NCI-H187 (cell line): Measurements from ENCODE around the gene NAT9.

Experiments
- DNase-seq, 2 experiments: peaks; one replicate each; lab custom pipeline; 2025; lab: John Stamatoyannopoulos, UW

NAT9 gene

GRCh38 chr17:74805591-74805991, 29.4 kb upstream of the NAT9 start:
- no peak for DNase-seq

DNA sequence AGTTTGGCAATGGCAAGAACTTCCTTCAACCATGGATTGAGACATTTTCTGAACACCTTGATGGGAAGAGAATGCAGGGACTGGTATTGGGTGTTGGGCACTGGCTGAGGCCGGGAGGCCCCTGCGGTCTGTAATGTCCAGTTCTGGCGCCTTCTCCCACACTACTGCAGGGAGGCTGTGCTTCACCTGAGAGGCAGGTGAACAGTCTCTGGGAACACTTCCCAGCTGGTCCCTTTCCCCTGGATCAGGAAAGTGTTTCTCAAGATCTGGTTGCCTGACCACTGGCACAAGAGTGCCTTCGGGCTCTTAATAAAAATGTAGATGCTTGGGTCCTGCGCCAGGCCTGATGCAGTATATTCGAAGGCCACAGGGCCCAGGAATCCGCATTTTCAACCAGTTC, 28.5 kb upstream of the NAT9 start:
- DNase-seq = no peak

DNA sequence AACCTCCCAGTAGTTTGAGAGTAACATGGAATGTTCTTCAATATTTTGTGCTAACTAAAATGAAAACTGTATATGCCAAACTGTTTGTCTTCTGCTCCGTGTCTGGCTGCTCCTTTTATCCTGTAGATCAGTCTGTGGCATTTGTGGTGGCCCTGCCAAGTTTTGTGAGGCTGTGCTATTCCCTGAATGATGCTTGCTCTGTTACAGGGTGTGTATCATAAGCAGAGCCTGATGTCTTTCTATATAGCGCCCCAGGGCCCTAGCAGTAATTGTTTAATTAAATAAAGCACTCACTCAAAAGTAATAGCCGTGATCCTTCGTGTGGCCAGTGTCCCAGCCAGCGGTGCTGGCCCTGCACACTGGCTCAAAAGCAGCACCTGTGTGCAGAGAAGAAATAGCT, 27.8 kb upstream of the NAT9 start:
- no peak for DNase-seq

GRCh38 chr17:74803388-74803930, 27.3 kb upstream of the NAT9 start:
- DNase-seq = no peak

DNA sequence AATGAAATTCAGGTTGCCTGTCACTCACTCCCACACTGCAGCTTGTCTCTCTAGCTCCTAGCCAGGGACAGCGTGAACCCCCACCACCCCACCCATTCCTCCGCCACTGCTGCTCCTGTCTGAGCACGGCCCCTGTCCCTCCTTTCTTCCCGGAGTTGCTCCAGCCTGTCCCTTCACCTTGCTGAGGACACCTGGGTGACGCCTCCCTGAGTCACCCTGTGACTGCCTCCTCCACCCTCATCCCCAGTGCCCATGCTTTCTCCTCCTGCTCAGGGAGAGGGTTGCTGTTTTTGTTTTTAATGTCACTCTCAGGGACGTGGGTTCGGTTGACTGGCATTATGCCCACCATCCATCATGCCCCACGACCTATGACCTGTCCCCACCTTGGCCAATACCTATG, 25.8 kb upstream of the NAT9 start:
- DNase-seq = no peak

DNA sequence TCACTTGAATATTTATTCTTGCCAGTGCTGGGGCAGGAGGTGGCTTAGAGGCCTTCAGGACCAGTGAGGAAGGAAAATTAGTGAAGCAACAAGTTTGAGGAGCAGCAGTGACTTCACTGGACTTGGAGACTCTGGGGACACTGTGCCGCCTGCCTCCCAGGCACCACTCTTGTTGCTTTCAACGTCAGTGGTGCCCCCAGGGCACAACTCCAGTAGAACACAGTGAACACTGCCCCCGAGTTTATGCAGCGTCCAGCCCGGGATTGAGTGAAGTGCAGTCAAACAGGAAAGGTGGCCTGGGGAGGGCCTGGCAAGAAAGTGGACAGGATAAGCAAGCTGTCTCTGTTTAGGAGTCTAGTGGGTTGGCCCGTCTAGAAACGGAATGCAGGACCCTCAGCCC, 24.4 kb upstream of the NAT9 start:
- no peak for DNase-seq

DNA sequence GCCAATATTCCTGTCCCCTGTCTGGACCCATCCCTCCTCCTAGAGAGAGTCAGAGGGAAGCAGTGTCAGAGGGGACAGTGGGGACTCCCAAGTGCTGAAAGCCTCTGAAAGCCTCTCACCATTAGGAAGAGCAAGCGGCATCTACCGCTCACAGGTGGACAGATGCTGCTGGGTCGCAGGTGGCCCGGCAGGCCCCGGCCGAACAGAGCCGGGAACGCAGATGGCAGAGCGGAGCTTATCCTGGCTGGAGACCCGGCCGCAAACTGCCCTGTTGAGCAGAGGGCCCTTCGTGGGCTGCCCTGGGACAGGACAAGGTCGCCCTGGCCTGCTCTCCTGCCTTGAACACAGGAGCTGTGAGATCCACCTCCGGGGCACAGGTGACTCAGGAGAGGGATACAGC, 23.0 kb upstream of the NAT9 start:
- no peak for DNase-seq

DNA sequence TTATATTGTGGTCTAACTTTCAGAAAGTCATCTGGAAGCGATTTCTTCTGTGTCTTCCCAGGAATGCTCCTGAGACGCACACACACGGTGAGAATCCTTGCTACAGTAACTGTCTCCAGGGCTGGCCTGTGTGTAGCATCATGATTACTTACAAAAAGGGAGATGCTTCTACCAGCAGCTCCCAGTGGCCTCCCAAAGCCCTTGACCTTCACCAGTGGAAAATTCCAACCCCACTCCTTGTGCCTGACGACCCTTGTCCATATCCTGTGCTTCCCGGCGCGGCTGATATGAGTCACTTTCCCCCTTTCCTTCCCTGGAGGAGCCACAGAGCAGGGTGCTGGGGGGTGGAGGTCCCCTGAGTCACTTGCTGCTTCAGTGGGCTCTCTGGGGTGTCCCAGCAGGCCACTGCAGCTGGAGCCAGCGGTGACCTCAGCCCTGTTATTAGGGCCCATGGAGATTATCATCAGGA, 22.1 kb upstream of the NAT9 start:
- DNase-seq = no peak

DNA sequence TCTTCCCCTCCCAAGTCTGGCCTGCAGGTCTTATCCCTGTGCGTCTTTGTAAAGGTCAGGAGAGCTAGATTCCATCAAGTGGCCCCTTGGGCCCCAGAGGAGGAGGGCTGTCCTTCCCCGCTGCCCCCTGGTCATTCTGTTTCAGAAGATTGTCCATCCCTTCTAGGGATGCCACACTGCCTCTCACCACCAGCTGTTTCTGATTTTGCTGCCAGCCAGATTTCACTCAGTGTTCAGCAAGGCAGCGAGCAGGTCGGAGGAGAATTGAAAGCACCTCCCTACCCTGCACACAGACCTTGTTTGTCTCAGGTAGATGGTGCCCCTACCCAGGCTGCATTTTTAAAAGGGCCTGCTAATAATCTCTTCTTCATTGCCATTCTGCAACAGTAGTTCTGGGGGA, 21.7 kb upstream of the NAT9 start:
- DNase-seq = no peak

- DNase-seq = no peak
Measured at GRCh38 chr17:74796866-74797265, 20.7 kb upstream of the NAT9 start.

DNA sequence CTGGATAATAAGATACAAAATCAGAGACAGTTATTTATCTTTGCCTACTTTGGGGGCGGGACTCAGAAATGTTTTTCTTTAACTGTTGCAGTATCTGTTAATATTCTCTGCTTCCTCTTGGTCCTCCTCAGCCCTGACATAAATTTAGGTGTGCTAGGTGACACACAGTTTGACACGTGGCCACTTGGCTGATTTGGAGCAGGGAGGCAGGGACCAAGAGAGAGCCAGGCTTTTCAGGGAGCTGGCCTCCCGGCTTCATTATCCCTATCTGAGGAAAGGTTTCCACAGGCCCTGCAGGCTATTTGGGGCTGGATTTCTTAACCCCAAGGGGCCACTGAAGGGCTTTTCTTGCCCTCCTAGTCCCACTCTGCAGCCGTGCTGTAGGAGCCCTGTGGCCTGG, 20.1 kb upstream of the NAT9 start:
- DNase-seq = no peak

DNA sequence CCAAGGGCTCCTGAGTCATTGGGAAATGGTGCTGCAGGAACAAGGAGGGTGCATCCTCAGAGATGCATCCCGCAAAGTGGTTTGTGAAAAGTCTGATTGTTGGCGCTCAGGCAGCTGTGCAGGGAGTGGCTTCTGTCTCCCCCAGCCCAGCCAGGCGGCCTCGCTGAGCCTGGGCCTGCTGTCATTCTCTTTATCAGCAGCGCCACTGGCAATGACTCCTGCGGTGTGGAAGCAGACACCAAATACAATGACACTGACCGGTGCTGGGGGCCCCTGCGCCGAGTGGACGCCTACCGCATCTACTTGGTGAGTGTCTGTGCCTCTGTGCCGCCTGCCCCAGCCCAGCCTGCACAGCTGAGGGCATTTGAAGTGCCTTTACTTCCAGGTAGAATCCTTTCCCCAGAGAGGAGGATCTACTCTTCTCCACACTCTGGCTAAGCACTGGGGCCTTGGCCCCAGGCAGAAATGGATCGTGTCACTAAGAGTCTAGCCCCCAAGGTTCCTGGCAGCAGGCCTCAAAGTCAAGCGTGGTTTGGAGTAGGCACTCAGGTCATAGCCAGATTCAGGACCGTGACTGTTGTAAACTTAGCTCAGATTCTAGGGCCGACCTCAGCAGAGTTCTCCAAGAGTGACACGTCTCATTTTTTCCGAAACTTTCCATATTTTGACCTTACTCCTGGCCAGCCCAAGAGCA, 19.3 kb upstream of the NAT9 start:
- DNase-seq = no peak

GRCh38 chr17:74792586-74793105, 16.5 kb upstream of the NAT9 start:
- DNase-seq = no peak

- no peak for DNase-seq
Measured at GRCh38 chr17:74790161-74791058, 14.3 kb upstream of the NAT9 start.

DNA sequence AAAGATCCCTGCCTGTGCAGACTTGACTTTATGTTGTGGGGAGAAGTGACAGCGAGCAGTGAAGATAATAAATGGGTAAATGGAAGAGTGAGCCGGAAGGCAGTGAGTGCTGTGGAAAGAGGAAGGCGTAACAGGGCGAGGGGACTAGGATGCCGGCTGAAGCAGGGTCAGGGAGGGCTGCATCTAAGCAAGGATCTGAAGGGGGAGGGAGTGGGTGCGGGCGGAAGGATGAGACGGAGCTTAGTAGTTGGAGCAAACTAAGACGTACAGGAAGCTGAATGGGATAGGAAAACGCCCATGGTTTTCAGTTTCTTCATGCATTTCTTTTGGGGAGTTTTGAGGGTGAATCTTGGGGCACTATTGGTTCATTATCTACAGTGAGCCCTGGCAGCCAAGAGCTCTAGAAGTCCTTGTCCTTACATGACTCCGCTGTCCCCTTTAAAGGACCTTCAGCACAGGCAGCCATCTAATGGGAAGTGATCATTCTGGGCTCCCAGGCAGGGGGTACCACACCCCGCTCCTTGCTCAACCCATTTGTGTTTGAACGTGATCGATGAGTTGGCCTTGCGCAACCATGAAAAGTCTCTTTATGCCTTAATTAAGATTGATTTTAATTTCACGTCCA, 10.4 kb upstream of the NAT9 start:
- no peak for DNase-seq

DNA sequence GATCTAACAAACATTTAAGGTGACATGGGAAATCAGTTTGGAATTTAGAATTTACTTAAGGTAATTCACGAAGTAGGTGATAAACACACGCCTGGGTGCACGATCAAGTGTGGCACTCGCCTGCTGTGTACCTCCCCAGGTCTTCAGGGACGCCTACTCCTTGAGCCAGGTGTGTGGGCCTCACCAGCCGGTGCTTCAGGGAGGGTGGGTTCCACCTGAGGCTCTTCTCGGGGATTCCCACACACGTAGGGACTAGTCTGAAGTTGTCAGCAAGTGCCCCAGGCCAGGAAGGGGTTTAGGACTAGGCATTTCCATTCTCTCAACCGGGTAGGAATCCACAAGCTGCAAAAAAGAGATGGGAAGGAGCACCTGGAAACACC, 9.8 kb upstream of the NAT9 start:
- DNase-seq = no peak

DNA sequence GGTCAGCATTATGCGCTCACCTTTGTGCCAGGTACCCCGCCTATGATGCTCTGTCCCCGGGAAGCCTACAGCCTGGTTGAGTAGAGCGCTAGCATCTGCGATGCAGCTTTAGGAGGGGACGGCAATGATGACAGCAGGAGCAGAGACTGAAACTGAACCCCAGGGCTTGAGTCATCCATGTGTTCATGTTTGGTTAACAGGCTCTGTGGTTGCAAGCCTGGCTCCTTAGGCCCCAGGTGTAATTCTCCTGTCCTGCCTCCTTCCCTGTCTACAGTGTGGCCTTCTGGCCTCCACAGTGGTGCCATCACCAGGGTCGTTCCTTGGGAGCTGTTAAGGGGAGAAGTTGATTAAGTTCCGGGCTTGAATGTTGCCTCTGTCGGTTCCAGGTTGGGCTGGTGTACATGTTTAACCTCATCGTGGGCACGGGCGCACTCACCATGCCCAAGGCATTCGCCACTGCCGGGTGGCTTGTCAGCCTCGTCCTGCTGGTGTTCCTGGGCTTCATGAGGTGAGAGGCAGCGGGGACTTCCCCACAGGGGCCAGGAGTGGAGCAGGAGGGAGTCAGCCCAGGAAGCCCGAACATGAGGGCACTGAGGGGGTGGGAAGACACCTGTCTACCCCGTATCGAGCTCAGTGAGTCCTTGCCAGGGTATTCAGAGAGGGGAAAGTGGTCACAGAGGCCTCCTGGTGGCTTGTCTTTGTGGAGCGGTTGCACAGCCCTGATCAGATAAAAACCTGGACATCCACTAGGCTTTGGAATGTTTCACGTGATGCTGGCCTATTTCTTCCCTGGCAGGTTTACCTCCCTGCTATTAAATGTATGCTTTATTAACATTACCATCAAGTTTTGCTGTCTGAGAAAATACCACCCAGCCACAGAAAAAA, 9.2 kb upstream of the NAT9 start:
- DNase-seq = no peak

DNA sequence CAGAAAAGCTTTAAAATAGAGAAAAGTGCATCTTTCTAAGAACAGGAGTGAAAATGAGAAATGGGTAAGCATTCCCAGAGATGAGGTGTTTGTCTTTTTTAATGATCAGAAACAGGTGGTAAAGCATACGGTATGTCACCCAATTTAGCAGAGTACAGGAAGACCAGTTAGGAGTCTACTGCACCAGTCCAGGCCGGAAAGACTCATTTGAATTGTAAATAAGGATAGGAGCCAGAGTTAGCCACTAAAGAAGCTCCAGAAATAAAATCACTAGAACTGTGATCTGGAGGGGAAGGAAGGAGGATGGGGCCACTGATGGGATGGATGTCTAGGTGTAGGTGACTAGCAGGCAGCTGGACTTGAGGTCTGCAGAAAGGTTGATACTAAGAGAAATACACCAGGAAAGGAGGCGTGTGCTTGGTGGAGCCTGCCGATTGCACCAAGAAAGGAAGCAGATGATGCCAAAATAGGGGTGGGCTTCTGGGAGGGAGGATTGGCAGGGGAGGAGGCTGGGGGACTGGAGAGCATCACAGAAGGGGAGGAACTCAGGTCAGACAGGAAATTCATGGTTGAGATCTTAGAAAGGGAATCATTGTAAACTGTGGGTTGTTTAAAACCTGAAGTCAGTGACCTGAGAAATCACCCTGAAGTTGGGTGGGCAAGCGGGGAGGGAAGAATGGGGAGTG, 8.1 kb upstream of the NAT9 start:
- no peak for DNase-seq

DNA sequence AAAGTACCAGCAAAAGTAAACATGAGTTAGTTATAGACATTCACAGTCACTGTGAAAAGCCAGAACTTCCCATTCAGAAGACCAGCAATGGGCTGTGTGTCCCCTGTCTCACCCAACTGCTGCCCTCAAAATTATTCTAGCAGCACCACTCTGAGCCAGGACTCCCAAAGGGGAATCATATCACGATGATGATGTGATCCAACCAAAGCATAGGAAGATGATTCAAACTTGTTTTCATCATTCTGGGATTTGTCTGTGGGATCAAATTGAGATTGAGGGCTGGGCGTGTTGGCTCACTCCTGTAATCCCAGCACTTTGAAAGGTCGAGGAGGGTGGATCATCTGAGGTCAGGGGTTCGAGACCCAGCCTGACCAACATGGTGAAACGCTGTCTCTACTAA, 6.4 kb upstream of the NAT9 start:
- no peak for DNase-seq

- no peak for DNase-seq
Measured at GRCh38 chr17:74780443-74781238, 4.5 kb upstream of the NAT9 start.
